Endothelial cell of umbilical vein (primary cell): ENCODE data around the gene NXPH4. TPM values are rescaled to one million over a fixed set of nuclear protein-coding genes. Genes with fewer than 3 reads are reported as not detected.

ENCODE experiments used
- BruUV-seq: library from RNA; stranded (reverse); fragments of 400-500 nt; replicated peaks from 2 replicates; lab custom pipeline; 2021; lab: Mats Ljungman, UMichigan
- CTCF ChIA-PET: fragments of 300-600, 350-600 bp; sonication (Branson Sonifier 250); formaldehyde crosslinking; loops from one replicate; lab custom pipeline; 2021; ENCODE audit warnings: antibody characterized with exemption, inconsistent platforms; lab: Charles Lee
- POLR2A ChIA-PET: fragments of 300-600, 350-600 bp; sonication (Branson Sonifier 250); formaldehyde crosslinking; loops from one replicate; lab custom pipeline; 2021; ENCODE audit warnings: antibody characterized with exemption, inconsistent platforms; lab: Charles Lee
- DNase-seq: peaks from one replicate; pipeline ENCODE4 v3.0.0-alpha.2; 2011; ENCODE audit warnings: low read depth, low spot score
- FAIRE-seq: peaks from 2 replicates; lab custom pipeline; 2011; peaks lifted over from hg19 to GRCh38; lab: Jason Lieb, UNC
- H2AFZ ChIP-seq: 2 replicates; pipeline ENCODE4 v1.6.0; 2012; ENCODE audit warnings: low read depth, low read length, control low read depth, inconsistent platforms
- H3K27ac ChIP-seq: 2 replicates; pipeline ENCODE4 v1.5.1; 2011; ENCODE audit warnings: low read depth, mild to moderate bottlenecking, control low read depth, low read length, moderate library complexity; ENCODE audit not compliant: insufficient read depth
- H3K27me3 ChIP-seq, 2 experiments: 2 replicates each; pipeline versions ENCODE4 v1.6.0 to v1.6.1; 2011; ENCODE audit warnings: low read length in 2 of 2, mixed read lengths in 1 of 2; ENCODE audit not compliant: control insufficient read depth in 2 of 2, insufficient read depth in 2 of 2
- H3K36me3 ChIP-seq, 2 experiments: 2 replicates in 1 of 2; 3 replicates in 1 of 2; pipeline ENCODE4 v1.5.1; 2011; ENCODE audit warnings: low read length in 2 of 2, mild to moderate bottlenecking in 1 of 2, moderate library complexity in 1 of 2; ENCODE audit not compliant: control insufficient read depth in 2 of 2, insufficient read depth in 2 of 2; ENCODE audit errors: extremely low read depth in 1 of 2
- H3K4me1 ChIP-seq: 3 replicates; pipeline ENCODE4 v1.5.1; 2011; ENCODE audit warnings: mild to moderate bottlenecking, low read length; ENCODE audit not compliant: control insufficient read depth, insufficient read depth; ENCODE audit errors: extremely low read depth
- H3K4me2 ChIP-seq: 2 replicates; pipeline ENCODE4 v1.6.1; 2011; ENCODE audit warnings: low read length, control low read depth, mixed read lengths; ENCODE audit not compliant: insufficient read depth
- H3K4me3 ChIP-seq, 3 experiments: fragments of 200-600 bp in 1 of 3; sonication (generic), shearing (Covaris generic) in 1 of 3; replicated peaks in 1 of 3; 2 replicates each; pipeline ENCODE4 v1.5.1; 2011 to 2016; ENCODE audit warnings: control low read depth in 3 of 3, low read length in 3 of 3, mild to moderate bottlenecking in 2 of 3, inconsistent platforms in 1 of 3, low read depth in 1 of 3, moderate library complexity in 1 of 3; ENCODE audit not compliant: insufficient read depth in 1 of 3
- H3K79me2 ChIP-seq: 2 replicates; pipeline ENCODE4 v1.6.0; 2012; ENCODE audit warnings: low read length, inconsistent platforms; ENCODE audit not compliant: control insufficient read depth, insufficient read depth
- H3K9ac ChIP-seq: replicated peaks from 2 replicates; pipeline ENCODE3; 2011; ENCODE audit warnings: low read length, control low read depth; ENCODE audit not compliant: insufficient read depth; ENCODE audit errors: extremely low read depth
- H3K9me1 ChIP-seq: replicated peaks from 3 replicates; pipeline ENCODE4 v1.6.0; 2011; ENCODE audit warnings: mild to moderate bottlenecking, low read length; ENCODE audit not compliant: control insufficient read depth, insufficient read depth; ENCODE audit errors: extremely low read depth
- H3K9me3 ChIP-seq: replicated peaks from 2 replicates; pipeline ENCODE4 v1.5.1; 2012; ENCODE audit warnings: low read length, inconsistent platforms; ENCODE audit not compliant: control insufficient read depth, insufficient read depth
- H4K20me1 ChIP-seq: replicated peaks from 2 replicates; pipeline ENCODE3; 2011; ENCODE audit warnings: mild to moderate bottlenecking, low read length; ENCODE audit not compliant: control insufficient read depth, insufficient read depth; ENCODE audit errors: extremely low read depth
- CTCF ChIP-seq, 2 donors: IDR thresholded peaks; 1 replicate in 1 of 2; 2 replicates in 1 of 2; pipeline ENCODE4 v1.5.1; 2011; ENCODE audit warnings: low read length in 2 of 2, mild to moderate bottlenecking in 2 of 2, moderate library complexity in 2 of 2, control low read depth in 1 of 2, inconsistent platforms in 1 of 2, low read depth in 1 of 2; ENCODE audit not compliant: insufficient read depth in 1 of 2; ENCODE audit errors: extremely low read depth in 1 of 2
- EZH2 ChIP-seq: IDR thresholded peaks from 2 replicates; pipeline ENCODE4 v1.6.1; 2012; ENCODE audit warnings: borderline replicate concordance, low read depth, mild to moderate bottlenecking, moderate library complexity, low read length, inconsistent platforms; ENCODE audit not compliant: severe bottlenecking
- FOS ChIP-seq: IDR thresholded peaks from 2 replicates; pipeline ENCODE4 v1.6.1; 2011; ENCODE audit warnings: mild to moderate bottlenecking, low read length, moderate library complexity, borderline replicate concordance; ENCODE audit not compliant: insufficient read depth
- GATA2 ChIP-seq: IDR thresholded peaks from 2 replicates; pipeline ENCODE4 v1.7.0; 2011; ENCODE audit warnings: low read depth, mild to moderate bottlenecking, moderate library complexity, mixed read lengths, low read length; ENCODE audit not compliant: insufficient read length, insufficient read depth
- JUN ChIP-seq: IDR thresholded peaks from 2 replicates; pipeline ENCODE4 v1.6.1; 2011; ENCODE audit warnings: borderline replicate concordance, low read depth; ENCODE audit not compliant: insufficient read length, insufficient read depth
- MAX ChIP-seq: IDR thresholded peaks from 2 replicates; pipeline ENCODE4 v1.6.1; 2011; ENCODE audit not compliant: insufficient read depth, insufficient read length
- MYC ChIP-seq: IDR thresholded peaks from one replicate; pipeline ENCODE4 v1.6.1; 2011; ENCODE audit warnings: mild to moderate bottlenecking, low read depth, low read length
- POLR2A ChIP-seq: IDR thresholded peaks from 2 replicates; pipeline ENCODE4 v1.6.1; 2012; ENCODE audit warnings: low read depth, mild to moderate bottlenecking, control low read depth, low read length
- POLR2AphosphoS5 ChIP-seq: IDR thresholded peaks from 2 replicates; pipeline ENCODE4 v1.6.1; 2012; ENCODE audit warnings: low read depth, mild to moderate bottlenecking, control low read depth, low read length, moderate library complexity; ENCODE audit not compliant: insufficient read depth
- dilution Hi-C: fragments of 300-500 bp; cut with MboI; formaldehyde crosslinking; loops from one replicate; pipeline ENCODE4 v1.15.0; 2019; ENCODE audit warnings: low sequenced_read_pairs; ENCODE audit not compliant: extremely low pct_ligation_motif_present
- intact Hi-C: fragments of 100-400 bp; cut with micrococcal nuclease; formaldehyde crosslinking; loops from one replicate; pipeline ENCODE4 v1.10.0; 2022
- polyA plus RNA-seq, 4 experiments: library from polyadenylated mRNA; depleted of rRNA in 3 of 4; stranded (reverse) in 3 of 4; unstranded in 1 of 4; fragments of >200 nt; gene quantifications; 2 replicates each; pipeline versions ENCODE4 v1.2.1 to v1.2.3, GENCODE V29; 2011 to 2012; ENCODE audit warnings: missing spikeins in 1 of 4
- total RNA-seq: library from RNA; stranded (reverse); gene quantifications from 2 replicates; pipeline ENCODE4 v1.2.3, GENCODE V29; 2021

Gene NXPH4
- total and polyA plus RNA-seq, 2 donors (not counting 3 experiments of a cell fraction or from before 2014, with no cell fraction given), result 0.07 TPM; not detected in 1

- H3K79me2 ChIP-seq, result no peaks in the 10 kb centered on the region
- no peaks in the 10 kb centered on the region for H3K9me1 ChIP-seq
- no peak for DNase-seq
- no peak overlapping the region for H3K9ac ChIP-seq
- H3K9me3 ChIP-seq, result no peaks in the 10 kb centered on the region
- dilution Hi-C loops (no loop called here), intact Hi-C loops (no loop called here)
- TF ChIP-seq GATA2 (no peak), EZH2 (no peak), POLR2AphosphoS5 (no peak), CTCF (IDR thresholded peaks at IDR 0.05; ENCODE audit: extremely low read depth in 1 of 2, insufficient read depth in 1 of 2, low read depth in 1 of 2, low read length in 2 of 2) (no peak), JUN (no peak), POLR2A (no peak), FOS (no peak), MYC (no peak), MAX (no peak)
- CTCF ChIA-PET, result no interaction called here
- no peaks in the 10 kb centered on the region for H3K36me3 ChIP-seq
- H4K20me1 ChIP-seq, result no peaks in the 10 kb centered on the region
- no peaks in the 10 kb centered on the region for H3K27me3 ChIP-seq
- H3K4me2 ChIP-seq, result no peak overlapping the region
- BruUV-seq, result no TSS peak
- H3K4me3 ChIP-seq, result no peak overlapping the region
- H3K4me1 ChIP-seq, result no peaks in the 10 kb centered on the region
- H2AFZ ChIP-seq, result no peak overlapping the region
- POLR2A ChIA-PET, result no interaction called here
- no peak overlapping the region for H3K27ac ChIP-seq
- no peak for FAIRE-seq
These were observed 14.3 kb upstream of the NXPH4 start for GRCh38 chr12:57202321-57202720.
